ENCODE measurements around the gene MDP1. TPM values are rescaled to one million over a fixed set of nuclear protein-coding genes. Genes with fewer than 3 reads are reported as not detected.
"Not testable (repeated sequence)": the region's sequence is repeated elsewhere in the genome, so short reads cannot be mapped to it uniquely, and the experiment has no call there.

MDP1 gene
- total RNA-seq, 2 donors from 2014 or later: 11.8 to 13.8 TPM

- intact Hi-C loops (cut with DNase I, micrococcal nuclease): no loop called here
- DNase-seq: peak in 1 of 2 donors; percentile 8
- no peak for ATAC-seq
Measured at GRCh38 chr14:24252289-24253124, 36.6 kb upstream of the MDP1 start.

GRCh38 chr14:24251880-24252288 is 36.0 kb upstream of the MDP1 start:
- DNase-seq: peak in 1 of 2 donors; percentile 1
- no peak for ATAC-seq
- intact Hi-C loops (cut with DNase I, micrococcal nuclease): no loop called here

- ATAC-seq (no peak), DNase-seq (no peak)
- intact Hi-C loops (cut with DNase I, micrococcal nuclease): no loop called here
Measured at GRCh38 chr14:24250354-24250753, 34.5 kb upstream of the MDP1 start.

GRCh38 chr14:24249230-24250021 is 33.6 kb upstream of the MDP1 start:
- ATAC-seq: no peak
- intact Hi-C loops (cut with DNase I, micrococcal nuclease): no loop called here
- DNase-seq: no peak

- DNase-seq (peak in 1 of 2 donors; percentile 6), ATAC-seq (no peak)
- intact Hi-C loops (cut with DNase I, micrococcal nuclease): no loop called here
Measured at GRCh38 chr14:24247422-24247821, 31.6 kb upstream of the MDP1 start.

- no peak for ATAC-seq
Measured at GRCh38 chr14:24246765-24247212, 30.9 kb upstream of the MDP1 start.

GRCh38 chr14:24245350-24245749 is 29.5 kb upstream of the MDP1 start:
- ATAC-seq; intact Hi-C loops (cut with DNase I, micrococcal nuclease); DNase-seq: not testable (repeated sequence)

More at GRCh38 chr14:24246765-24247212, 30.9 kb upstream of the MDP1 start:
- intact Hi-C loops (cut with DNase I, micrococcal nuclease): no loop called here
- peak in 1 of 2 donors; percentile 14 for DNase-seq

GRCh38 chr14:24243336-24243836 is 27.5 kb upstream of the MDP1 start:
- intact Hi-C loops (cut with DNase I, micrococcal nuclease): loop anchor here in 1 of 2 donors (5.0 kb wide), 1 partner anchor 54 kb away; the partner anchor contains the start of genes DHRS1 and NOP9
- peak; percentile 7 for ATAC-seq

GRCh38 chr14:24241829-24242443 is 26.1 kb upstream of the MDP1 start:
- intact Hi-C loops (cut with DNase I, micrococcal nuclease): loop anchor here in 1 of 2 donors (5.0 kb wide), 1 partner anchor 55 kb away; the partner anchor contains the start of genes DHRS1 and NOP9
- peak; percentile 95 for DNase-seq
- peak; percentile 87 for ATAC-seq

More at GRCh38 chr14:24243336-24243836, 27.5 kb upstream of the MDP1 start:
- DNase-seq: peak in 1 of 2 donors; percentile 45

- intact Hi-C loops (cut with DNase I, micrococcal nuclease): loop anchor here in 1 of 2 donors (5.0 kb wide), 1 partner anchor 57 kb away; the partner anchor contains the start of genes DHRS1 and NOP9
- ATAC-seq (no peak), DNase-seq (no peak)
Measured at GRCh38 chr14:24240110-24240918, 24.4 kb upstream of the MDP1 start.

- intact Hi-C loops (cut with DNase I, micrococcal nuclease): no loop called here
- ATAC-seq (no peak), DNase-seq (peak in 1 of 2 donors; percentile 1)
Measured at GRCh38 chr14:24238527-24239037, 22.7 kb upstream of the MDP1 start.

- peak in 1 of 2 donors; percentile 3 for DNase-seq
- no peak for ATAC-seq
- intact Hi-C loops (cut with DNase I, micrococcal nuclease): no loop called here
Measured at GRCh38 chr14:24238123-24238522, 22.3 kb upstream of the MDP1 start.

GRCh38 chr14:24237463-24237955 is 21.6 kb upstream of the MDP1 start:
- intact Hi-C loops (cut with DNase I, micrococcal nuclease): no loop called here
- no peak for ATAC-seq
- DNase-seq: peak in 1 of 2 donors; percentile 0

- intact Hi-C loops (cut with DNase I, micrococcal nuclease): no loop called here
- no peak for ATAC-seq
Measured at GRCh38 chr14:24236689-24237462, 21.0 kb upstream of the MDP1 start.

GRCh38 chr14:24235804-24236688 is 20.2 kb upstream of the MDP1 start:
- no peak for ATAC-seq
- intact Hi-C loops (cut with DNase I, micrococcal nuclease): no loop called here
- DNase-seq: peak in 1 of 2 donors; percentile 0

More at GRCh38 chr14:24236689-24237462, 21.0 kb upstream of the MDP1 start:
- peak in 1 of 2 donors; percentile 1 for DNase-seq

Data from left colon (tissue), 2 donors.